C4-2B (cell line): ENCODE results near the gene MRPL18.

Experiments used
- ZFX ChIP-seq: fragments of 450-650 bp; IDR thresholded peaks from 2 replicates; pipeline ENCODE4 v1.6.1; 2017
- TF ChIP-seq, protein P1 (sequence below): fragments of 450-650 bp; conservative IDR thresholded peaks from 2 replicates; pipeline ENCODE4 v1.5.1; 2017; ENCODE audit warnings: mild to moderate bottlenecking

DNA sequence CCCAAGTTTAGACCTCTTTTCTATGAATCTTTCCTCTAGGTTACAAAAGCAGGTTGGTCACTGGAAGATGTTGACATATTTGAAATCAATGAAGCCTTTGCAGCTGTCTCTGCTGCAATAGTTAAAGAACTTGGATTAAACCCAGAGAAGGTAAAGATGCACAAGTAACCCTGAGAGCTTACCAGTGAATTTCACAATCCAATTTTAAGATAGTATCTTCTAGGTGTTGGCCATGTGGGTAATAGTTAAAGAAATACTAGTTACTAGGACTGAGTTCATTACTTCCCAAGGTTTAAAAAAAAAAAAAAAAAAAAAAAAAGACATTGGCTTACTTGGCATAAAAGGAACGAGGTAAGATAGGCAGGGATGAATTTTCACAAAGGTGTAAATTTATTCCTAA lies 12.1 kb upstream of the MRPL18 start:
- TF ChIP-seq, protein P1, sequence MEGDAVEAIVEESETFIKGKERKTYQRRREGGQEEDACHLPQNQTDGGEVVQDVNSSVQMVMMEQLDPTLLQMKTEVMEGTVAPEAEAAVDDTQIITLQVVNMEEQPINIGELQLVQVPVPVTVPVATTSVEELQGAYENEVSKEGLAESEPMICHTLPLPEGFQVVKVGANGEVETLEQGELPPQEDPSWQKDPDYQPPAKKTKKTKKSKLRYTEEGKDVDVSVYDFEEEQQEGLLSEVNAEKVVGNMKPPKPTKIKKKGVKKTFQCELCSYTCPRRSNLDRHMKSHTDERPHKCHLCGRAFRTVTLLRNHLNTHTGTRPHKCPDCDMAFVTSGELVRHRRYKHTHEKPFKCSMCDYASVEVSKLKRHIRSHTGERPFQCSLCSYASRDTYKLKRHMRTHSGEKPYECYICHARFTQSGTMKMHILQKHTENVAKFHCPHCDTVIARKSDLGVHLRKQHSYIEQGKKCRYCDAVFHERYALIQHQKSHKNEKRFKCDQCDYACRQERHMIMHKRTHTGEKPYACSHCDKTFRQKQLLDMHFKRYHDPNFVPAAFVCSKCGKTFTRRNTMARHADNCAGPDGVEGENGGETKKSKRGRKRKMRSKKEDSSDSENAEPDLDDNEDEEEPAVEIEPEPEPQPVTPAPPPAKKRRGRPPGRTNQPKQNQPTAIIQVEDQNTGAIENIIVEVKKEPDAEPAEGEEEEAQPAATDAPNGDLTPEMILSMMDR = no peak
- no peak for TF ChIP-seq ZFX
